Skin epidermis (tissue), 12 donors: ENCODE data around the gene PPM1H.
"Not testable (repeated sequence)": the region's sequence is repeated elsewhere in the genome, so short reads cannot be mapped to it uniquely, and the experiment has no call there.

Experiments used
- H3K27ac ChIP-seq, 21 experiments: fragments of 200-600 bp; sonication (generic) in 11 of 21; one replicate each; pipeline ENCODE4 v1.5.0; 2020; ENCODE audit warnings: mild to moderate bottlenecking in 3 of 21, inconsistent platforms in 2 of 21, moderate library complexity in 2 of 21
- H3K4me3 ChIP-seq, 7 experiments: fragments of 200-600 bp; sonication (generic) in 2 of 7; one replicate each; pipeline ENCODE4 v1.5.0; 2020; ENCODE audit warnings: inconsistent platforms in 2 of 7, mild to moderate bottlenecking in 2 of 7, moderate library complexity in 1 of 7

Gene PPM1H

GRCh38 chr12:62948123-62948522 lies 13.2 kb upstream of the PPM1H start:
- Histone ChIP-seq H3K27ac (no peak overlapping the region), H3K4me3 (no peak overlapping the region)

- Histone ChIP-seq H3K27ac (no peak overlapping the region), H3K4me3 (no peak overlapping the region)
Observed at GRCh38 chr12:62947364-62947763, 12.4 kb upstream of the PPM1H start.

GRCh38 chr12:62943779-62944395 lies 8.9 kb upstream of the PPM1H start:
- Histone ChIP-seq H3K4me3 (no peak overlapping the region), H3K27ac (no peak overlapping the region)

GRCh38 chr12:62942316-62942715 lies 7.4 kb upstream of the PPM1H start:
- H3K27ac ChIP-seq, H3K4me3 ChIP-seq: not testable (repeated sequence)

GRCh38 chr12:62934239-62934798 lies 631 bp downstream of the PPM1H start:
- H3K4me3 ChIP-seq: peak overlapping the region; percentile 49 to 79 (median 60)
- peak overlapping the region in 13 of 21 experiments; percentile 4 to 74 (median 42) for H3K27ac ChIP-seq

- H3K27ac ChIP-seq: peak overlapping the region in 10 of 21 experiments; percentile 4 to 74 (median 46)
- peak overlapping the region; percentile 49 to 79 (median 60) for H3K4me3 ChIP-seq
Observed at GRCh38 chr12:62933602-62934238, 1.2 kb downstream of the PPM1H start.

- peak overlapping the region in 6 of 7 experiments; percentile 49 to 79 (median 57) for H3K4me3 ChIP-seq
- no peak overlapping the region for H3K27ac ChIP-seq
Observed at GRCh38 chr12:62933220-62933601, 1.7 kb downstream of the PPM1H start.

GRCh38 chr12:62931477-62931876 lies 3.5 kb downstream of the PPM1H start:
- H3K4me3 ChIP-seq: no peak overlapping the region

GRCh38 chr12:62930546-62931425 lies 4.2 kb downstream of the PPM1H start:
- no peak overlapping the region for H3K27ac ChIP-seq
- no peak overlapping the region for H3K4me3 ChIP-seq

More at GRCh38 chr12:62931477-62931876, 3.5 kb downstream of the PPM1H start:
- H3K27ac ChIP-seq: no peak overlapping the region

GRCh38 chr12:62928632-62929031 lies 6.3 kb downstream of the PPM1H start:
- Histone ChIP-seq H3K4me3 (no peak overlapping the region), H3K27ac (no peak overlapping the region)

- no peak overlapping the region for H3K4me3 ChIP-seq
Observed at GRCh38 chr12:62925680-62926079, 9.3 kb downstream of the PPM1H start.

GRCh38 chr12:62924084-62924483 lies 10.9 kb downstream of the PPM1H start:
- Histone ChIP-seq H3K4me3 (no peak overlapping the region), H3K27ac (no peak overlapping the region)

More at GRCh38 chr12:62925680-62926079, 9.3 kb downstream of the PPM1H start:
- no peak overlapping the region for H3K27ac ChIP-seq

- no peak overlapping the region for H3K27ac ChIP-seq
- no peak overlapping the region for H3K4me3 ChIP-seq
Observed at GRCh38 chr12:62922539-62922938, 12.4 kb downstream of the PPM1H start.

GRCh38 chr12:62919838-62920237 lies 15.1 kb downstream of the PPM1H start:
- no peak overlapping the region for H3K4me3 ChIP-seq
- no peak overlapping the region for H3K27ac ChIP-seq

GRCh38 chr12:62917926-62918325 lies 17.0 kb downstream of the PPM1H start:
- no peak overlapping the region for H3K27ac ChIP-seq
- H3K4me3 ChIP-seq: no peak overlapping the region

- no peak overlapping the region for H3K27ac ChIP-seq
Observed at GRCh38 chr12:62916632-62917425, 18.1 kb downstream of the PPM1H start.

GRCh38 chr12:62915204-62915529 lies 19.8 kb downstream of the PPM1H start:
- no peak overlapping the region for H3K27ac ChIP-seq
- H3K4me3 ChIP-seq: no peak overlapping the region

More at GRCh38 chr12:62916632-62917425, 18.1 kb downstream of the PPM1H start:
- no peak overlapping the region for H3K4me3 ChIP-seq

GRCh38 chr12:62914443-62915203 lies 20.3 kb downstream of the PPM1H start:
- Histone ChIP-seq H3K27ac (no peak overlapping the region), H3K4me3 (no peak overlapping the region)

- H3K27ac ChIP-seq: no peak overlapping the region
- H3K4me3 ChIP-seq: no peak overlapping the region
Observed at GRCh38 chr12:62913380-62913779, 21.6 kb downstream of the PPM1H start.
